NCI-H146 (cell line): ENCODE results near the gene CXCL8.
"Not testable (repeated sequence)": the region's sequence is repeated elsewhere in the genome, so short reads cannot be mapped to it uniquely, and the experiment has no call there.

Source experiments
- DNase-seq: peaks from one replicate; lab custom pipeline; 2025; lab: John Stamatoyannopoulos, UW

CXCL8 gene

DNA sequence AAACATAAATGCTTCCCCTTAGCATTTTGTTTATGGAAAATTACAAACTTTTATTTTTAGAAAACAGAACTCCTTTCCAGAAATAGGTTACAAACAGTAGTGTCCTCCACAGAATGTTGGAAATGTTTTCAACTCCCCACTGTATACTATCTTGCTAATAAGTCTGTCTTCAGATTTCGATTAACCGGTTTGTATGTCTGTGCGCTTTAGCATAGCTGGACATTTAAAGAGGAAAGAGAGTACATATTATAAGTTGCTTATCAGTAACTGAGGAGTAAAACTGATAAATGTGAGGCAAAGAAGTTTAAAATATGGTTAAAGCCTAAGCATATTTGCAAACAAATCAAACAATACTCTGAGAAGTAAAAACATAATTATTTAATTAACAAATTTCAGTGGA, 3.4 kb downstream of the CXCL8 start:
- DNase-seq: no peak

DNA sequence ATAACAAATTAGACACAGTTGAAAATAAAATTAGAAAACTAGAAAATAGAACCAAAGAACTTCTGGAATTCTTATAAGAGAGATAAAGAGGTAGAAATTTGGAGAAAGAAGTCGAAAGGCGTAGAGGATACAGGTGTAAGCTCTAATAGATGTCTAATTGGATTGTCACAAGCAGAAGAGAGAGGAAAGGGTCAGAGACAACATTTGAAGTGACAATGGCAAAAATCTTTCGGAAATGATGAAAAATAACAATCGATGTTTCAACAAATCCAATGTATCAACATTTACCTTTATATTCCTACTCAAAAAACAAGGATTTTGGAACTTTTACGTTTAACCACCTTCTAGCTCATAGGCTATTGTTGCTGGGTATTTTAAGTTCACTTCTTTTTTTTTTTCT, 3.8 kb downstream of the CXCL8 start:
- DNase-seq: no peak

DNA sequence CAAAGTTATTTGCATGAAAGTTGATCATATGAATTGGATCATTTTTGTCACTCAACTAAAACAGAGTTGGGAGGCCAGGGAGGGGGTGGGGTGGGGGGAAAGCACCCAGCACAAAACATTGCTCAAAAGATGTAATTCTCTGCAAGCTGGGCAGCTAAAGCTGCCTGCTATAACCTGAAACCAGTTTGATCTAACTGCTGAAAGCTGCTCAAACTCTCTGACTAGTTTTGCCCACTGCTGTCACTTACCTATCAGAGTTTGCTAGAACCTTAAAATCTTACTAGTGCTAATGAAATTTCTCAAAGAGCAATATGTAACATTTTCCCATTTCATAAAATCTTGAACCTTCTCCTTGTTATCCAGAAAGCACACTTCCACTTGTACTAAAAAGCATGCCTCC, 10.4 kb downstream of the CXCL8 start:
- DNase-seq: no peak

DNA sequence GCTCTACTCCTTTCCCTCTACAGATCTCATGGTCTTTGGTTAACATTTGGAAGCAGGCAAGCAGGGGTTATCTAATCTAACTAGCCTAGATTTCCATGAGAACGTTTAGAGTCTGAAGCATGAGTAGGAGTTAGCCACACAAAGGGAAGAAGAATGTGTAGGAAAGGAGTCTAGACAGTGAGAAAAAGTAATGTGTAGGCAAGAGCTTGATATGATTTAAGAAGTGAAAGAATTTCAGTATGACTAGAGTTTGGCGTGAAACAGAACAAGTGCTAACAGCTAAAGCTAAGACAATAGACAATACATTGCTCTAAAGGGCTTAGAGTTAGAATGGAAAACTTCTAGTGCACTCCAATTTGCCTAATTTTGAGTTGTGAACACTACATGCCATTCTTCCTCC, 10.8 kb downstream of the CXCL8 start:
- DNase-seq: no peak

DNA sequence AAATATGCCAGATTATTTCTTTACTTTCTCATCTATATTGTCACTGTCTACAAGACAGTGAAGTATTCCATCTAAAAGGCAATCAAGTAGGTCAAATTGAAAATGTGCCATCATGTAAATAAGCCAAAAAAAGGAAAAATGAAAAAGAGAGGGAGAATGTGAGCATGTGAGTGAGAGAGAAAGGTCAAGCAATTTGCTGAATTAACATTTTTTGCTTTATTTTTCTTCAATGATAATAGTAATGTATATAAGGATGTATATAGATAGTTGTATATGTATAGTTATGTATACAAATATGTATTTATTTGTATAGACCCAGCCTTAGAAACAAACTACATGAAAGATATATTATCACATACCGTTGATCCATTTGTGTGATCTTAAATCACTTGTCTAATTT, 11.5 kb downstream of the CXCL8 start:
- DNase-seq: no peak

DNA sequence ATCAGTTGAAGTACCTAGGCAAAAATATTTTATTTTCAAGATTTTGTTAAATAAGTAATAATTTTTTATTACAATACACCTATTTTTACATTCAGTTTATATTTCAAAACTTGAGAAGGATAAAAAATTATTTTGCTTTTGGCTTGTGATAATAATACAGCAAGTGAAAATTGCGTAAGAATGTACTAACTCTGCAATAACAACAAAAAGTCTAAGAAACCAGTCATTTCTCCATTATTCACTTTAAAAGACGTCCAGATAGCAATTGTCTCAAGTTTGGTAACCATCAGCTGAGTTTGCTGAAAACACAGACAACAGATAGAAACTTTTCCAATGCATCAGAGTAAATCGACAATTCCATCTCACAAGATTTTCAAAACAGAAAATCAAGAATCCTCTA, 12.1 kb downstream of the CXCL8 start:
- no peak for DNase-seq

DNA sequence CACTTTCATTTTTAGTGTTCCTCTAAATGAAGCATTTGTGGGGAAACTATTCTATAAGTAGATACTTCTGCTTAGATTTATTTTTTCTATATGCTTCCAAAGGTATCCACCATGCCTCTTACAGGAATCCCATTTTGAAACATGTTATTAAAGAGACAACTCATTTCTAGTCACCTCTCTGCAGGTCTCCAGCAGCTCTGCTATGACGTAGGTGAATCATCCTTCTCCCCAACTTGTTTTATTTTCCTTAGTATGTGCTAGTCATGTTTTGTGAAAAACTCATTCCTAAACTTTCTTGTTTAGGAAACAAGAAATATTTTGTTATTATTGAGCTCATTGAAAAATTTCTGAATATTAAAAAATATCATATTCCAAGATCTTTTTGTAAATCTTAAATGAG, 12.8 kb downstream of the CXCL8 start:
- DNase-seq: no peak

DNA sequence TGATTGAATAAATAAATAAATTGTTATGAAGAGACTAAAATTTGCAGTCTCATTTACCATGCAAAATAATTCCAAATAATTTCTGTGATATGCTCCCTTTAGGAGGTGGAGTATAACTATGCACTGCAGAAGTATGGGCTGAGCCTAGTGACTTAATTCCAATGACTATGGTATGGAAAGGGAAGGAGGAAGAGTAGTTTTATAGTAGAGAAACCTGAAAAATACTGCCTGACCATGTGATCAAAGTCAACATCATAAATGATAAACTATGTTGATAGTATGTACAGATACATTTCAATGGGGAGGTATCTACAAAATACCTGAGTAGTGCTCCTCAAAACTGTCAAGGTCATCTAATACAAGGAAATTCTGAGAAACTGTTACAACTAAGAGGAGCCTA, 14.6 kb downstream of the CXCL8 start:
- no peak for DNase-seq

DNA sequence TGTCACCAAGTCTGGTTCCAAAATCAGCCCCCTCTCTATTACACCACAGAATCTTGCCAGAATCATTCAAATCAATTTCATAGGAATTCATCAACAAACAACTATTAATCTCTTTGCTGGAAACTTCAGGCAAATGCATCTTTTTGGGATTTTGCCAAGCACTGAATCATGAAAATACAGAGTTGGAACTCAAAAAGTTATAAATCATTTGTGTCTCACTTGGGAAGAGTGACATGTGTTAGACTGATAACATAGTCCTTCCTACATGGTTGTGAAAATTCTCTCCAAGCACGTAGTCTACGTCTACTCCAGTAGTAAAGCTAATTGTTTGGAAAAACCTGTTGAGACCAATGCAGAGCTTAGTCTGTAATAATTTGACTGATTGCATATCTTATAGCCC, 19.0 kb downstream of the CXCL8 start:
- no peak for DNase-seq

DNA sequence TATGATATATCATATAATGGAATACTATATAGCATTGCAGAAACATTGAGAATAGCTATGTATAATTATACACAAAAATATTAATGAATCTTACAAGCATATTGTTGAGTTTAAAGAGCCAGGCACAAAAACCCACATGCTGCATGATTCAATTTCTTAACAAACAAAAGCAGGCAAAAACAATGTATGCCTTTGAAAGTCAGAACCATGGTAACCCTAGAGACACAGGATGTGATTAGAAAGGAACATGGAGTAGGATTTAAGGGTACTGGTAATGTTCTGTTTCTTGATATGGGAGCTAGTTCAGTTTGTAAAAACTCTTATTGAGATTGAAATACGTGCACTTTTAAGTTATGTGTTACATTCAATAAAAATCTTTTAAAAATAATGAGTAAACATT, 21.5 kb downstream of the CXCL8 start:
- DNase-seq: no peak

DNA sequence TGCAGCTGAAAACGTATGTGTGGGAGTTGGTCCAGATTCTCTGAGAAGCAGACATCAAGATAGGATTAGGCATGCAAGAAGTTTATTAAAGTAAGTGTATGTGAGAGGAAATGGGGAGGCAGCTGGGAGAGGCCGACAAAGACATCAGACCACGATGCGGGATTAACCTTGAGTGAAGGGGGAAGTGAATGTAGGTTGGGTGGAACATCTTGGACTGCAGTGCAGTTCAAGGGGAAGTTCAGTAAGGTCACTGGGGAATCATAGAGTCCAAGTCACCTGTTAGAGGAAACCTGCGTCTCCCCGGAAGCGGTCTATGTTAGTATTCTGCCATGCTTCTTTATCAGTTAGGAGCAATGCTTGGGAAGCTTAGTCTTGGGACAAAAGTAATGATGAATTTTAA, 22.0 kb downstream of the CXCL8 start:
- DNase-seq: no peak

DNA sequence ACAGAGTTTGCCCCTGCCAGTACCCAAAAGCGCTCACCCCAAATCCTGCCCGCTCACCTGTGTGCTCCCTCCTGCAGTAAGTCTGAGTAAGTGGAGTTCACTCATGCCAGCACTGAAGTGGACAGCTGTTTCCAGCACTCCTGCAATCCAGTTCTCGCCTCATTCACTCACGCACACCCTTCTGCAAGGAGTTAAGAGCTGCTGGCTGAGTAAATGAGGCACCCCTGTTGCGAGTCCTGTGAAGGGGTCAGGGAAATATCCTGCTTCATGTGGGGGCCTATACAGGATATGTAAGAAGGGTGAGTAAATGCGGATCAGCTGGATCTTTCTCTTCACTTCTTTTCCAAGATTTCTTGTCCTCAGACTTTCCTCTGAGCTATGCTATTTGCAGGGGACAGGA, 23.5 kb downstream of the CXCL8 start:
- DNase-seq: no peak

DNA sequence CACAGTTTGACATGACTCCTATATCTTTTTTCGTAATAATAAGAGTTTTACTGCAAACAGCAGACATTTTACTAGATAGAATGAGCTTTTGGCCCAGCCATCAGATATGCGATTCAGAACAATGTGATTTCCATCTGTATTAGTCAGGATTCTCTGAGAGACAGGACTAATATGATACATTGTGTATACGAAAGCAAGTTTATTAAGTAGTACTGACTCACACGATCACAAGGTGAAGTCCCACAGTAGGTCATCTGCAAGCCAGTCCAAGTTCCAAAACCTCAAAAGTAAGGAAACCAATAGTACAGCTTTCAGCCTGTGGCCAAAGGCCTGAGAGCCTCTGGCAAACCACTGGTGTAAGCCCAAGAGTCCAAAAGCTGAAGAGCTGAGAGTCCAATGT, 24.1 kb downstream of the CXCL8 start:
- DNase-seq: no peak

DNA sequence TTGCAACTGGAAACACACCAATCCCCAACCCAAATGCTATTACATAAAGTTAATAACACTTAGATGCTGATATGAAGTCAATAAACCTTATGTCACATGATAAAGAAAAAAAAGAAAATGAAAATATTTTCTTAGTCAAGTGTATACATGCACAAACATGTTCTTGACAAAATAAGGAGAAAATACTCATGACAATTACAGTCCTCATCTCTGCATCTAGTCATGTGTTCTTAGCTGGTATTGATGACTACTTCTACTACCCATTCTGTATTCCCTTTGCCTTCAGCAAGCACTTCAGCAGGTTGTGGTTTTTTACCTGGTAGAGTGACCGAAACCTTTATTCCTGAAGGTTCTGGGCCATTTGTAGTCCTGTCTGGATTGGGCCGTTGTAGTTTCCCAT, 24.9 kb downstream of the CXCL8 start:
- DNase-seq: no peak

DNA sequence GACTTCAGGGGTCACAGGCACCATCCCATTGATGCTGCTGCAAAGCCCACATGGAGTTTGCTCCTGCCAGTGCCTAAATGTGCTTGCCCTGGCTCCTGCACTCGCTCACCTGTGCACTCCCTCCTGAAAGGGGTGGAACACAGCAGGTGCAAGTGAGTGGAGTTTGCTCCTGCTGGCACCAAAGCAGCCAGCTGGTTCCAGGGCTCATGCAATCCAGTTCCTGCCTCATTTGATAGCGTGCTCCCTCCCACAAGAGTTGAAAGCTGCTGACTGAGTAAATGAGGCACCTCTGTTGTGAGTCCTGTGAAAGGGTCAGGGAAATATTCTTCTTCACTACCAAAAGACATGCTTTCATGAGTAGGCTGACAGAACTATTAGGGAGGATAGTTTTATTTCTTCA, 30.5 kb downstream of the CXCL8 start:
- peak; percentile 76 for DNase-seq

DNA sequence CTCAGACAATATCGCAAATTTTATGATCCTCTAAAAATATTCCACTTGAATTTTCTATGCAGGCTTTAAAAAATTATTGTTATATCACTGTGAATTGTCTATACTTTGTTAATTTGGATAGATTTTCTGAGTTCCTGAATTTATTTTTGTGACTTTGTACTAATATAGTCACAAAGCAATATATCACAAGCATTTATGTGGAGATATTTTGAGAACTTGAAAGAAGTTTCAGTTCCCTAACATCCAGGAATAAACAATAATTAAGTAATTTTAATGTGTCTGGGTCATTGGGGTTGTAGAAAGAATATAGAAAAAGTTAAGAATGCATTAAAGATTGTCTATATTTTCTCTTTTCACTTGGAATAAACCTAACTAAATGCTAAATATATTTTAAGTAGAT, 32.0 kb downstream of the CXCL8 start:
- DNase-seq: no peak

DNA sequence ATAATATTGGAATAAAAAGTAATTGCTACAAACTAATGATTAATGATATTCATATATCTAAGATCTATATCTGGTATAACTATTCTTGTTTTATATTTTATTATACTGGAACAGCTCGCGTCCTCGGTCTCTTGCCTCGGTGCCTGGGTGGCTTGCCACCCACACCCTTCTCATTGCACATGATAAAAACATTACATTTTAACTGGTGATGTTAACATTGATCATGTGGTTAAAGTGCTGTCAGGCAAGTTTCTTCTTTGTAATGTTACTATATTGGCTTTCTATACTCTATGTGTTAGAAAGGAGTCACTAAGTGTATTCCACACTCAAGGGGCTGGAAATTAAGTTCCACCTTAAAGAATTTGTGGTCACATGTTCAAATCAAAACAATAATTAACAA, 34.0 kb downstream of the CXCL8 start:
- DNase-seq: not testable (repeated sequence)

DNA sequence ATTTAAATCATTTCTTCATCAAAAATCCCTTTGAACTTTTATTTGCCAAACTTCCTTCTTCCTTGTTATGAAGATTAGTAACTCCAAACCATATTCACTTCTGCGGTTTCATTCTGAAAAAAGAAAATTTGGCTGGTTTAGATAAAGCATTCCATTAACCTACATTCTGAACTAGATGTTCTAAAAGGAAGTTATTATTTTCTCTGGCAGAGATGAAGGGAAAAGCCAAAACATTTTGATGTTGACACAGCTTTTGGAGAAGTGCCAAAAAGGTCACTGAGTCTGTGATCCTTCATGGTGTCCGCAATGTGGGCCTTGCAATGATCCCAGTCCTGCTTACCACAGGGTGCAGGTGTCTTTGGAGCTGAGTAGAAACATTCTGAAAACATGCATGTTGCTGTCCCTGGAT, 36.0 kb downstream of the CXCL8 start:
- peak; percentile 39 for DNase-seq

DNA sequence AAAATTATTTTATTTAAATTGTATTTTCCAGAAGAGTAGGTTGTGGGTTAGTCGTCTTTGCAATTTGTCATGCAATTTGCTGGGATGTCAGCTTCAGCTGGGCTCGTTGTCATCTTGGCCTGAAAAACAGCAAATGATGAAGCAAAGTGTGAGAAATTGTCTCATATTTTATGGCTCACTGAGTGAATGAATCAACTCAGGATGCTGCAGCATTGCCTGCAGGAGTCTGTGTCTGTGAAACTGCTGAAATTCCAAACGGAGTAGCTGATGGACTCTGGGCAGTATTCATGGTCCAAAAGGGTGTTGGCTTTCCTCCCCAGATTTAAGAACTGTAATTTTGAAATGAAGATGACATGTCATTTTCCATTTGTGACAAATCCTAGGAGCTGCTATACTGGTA, 37.2 kb downstream of the CXCL8 start:
- DNase-seq: no peak

DNA sequence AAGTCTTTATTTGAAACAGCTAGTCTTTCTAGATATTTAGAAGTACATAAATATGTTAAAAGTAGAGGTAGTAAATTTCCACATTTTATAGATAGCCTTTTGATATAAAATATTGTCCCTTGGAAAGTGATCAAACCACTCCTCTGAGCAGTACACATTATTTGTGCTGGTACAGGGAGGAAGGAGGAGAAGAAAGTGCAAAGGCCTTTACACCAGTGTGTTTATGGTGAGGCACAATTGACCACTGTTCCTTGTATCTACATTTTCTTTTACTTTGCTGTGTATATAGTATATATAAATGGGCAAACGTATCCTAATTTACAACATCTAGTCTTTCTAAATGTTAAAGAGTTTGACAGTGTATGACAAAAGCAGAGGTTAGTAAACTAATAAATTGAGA, 39.9 kb downstream of the CXCL8 start:
- no peak for DNase-seq

DNA sequence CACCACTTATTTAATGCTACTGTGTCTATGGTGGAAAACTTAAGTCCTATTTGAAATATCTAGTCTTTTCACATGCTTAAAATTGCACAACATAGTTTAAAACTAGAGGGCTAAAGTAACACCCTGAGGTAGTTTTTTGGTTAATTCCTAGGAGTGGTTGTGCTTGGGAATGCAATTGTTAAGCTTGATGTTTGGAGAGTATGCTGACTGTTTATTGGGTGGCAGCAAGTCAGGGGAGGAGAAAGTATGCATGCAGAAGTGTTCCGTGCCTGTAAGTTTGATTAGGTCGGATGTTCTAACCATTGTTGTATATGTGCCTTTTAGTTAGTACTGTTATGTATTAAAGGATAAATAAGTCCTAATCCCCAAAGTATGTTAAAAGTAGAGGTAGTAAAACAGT, 40.5 kb downstream of the CXCL8 start:
- no peak for DNase-seq

DNA sequence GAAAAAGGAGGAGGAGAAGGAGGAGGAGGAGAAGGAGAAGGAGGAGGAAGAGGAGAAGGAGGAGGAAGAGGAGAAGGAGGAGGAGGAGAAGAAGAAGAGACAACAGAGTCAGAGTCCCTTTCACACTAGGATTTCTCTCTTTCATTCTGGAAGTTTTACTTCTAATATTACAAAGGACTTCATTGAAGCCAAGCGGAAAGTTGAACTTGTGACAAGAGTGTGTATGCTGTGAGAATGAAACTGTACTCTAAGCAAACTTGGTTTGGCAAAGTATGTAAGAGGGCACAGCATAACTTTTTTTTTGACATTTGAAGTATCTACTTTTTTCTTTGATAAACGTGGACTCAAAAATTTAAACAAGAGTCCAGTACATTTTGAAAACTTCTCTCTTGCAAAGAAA, 48.0 kb downstream of the CXCL8 start:
- no peak for DNase-seq
